ENCODE results near the gene OCA2.

DNA sequence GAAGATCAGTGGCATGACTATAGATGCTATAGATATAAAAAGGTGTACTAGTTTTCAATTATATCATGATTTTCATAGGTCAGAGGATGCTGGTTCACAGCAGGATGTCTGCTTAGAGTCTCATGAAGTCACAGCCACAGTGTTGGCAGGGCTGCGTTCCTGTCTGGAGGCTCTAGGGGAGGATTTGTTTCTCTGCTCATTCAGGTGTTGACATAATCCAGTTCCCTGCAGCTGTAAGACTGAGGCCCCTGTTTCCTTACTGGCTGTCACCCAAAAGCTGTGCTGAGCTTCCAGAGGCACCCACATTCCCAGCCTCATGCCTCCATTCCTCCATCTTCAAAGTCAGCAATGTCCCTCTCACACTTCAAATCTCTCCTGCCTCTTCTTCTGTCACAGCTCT lies 170.7 kb downstream of the OCA2 start:
- TF ChIP-seq, protein P1, sequence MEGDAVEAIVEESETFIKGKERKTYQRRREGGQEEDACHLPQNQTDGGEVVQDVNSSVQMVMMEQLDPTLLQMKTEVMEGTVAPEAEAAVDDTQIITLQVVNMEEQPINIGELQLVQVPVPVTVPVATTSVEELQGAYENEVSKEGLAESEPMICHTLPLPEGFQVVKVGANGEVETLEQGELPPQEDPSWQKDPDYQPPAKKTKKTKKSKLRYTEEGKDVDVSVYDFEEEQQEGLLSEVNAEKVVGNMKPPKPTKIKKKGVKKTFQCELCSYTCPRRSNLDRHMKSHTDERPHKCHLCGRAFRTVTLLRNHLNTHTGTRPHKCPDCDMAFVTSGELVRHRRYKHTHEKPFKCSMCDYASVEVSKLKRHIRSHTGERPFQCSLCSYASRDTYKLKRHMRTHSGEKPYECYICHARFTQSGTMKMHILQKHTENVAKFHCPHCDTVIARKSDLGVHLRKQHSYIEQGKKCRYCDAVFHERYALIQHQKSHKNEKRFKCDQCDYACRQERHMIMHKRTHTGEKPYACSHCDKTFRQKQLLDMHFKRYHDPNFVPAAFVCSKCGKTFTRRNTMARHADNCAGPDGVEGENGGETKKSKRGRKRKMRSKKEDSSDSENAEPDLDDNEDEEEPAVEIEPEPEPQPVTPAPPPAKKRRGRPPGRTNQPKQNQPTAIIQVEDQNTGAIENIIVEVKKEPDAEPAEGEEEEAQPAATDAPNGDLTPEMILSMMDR (IDR thresholded peaks at IDR 0.05; ENCODE audit: insufficient read depth, low read length) = no peak
- TF ChIP-seq POLR2AphosphoS5 (IDR thresholded peaks at IDR 0.05; ENCODE audit: low read depth) = no peak
- TF ChIP-seq GABPA (IDR thresholded peaks at IDR 0.05; ENCODE audit: low read depth) = no peak
- TF ChIP-seq REST (IDR thresholded peaks at IDR 0.05; ENCODE audit: insufficient replicate concordance, low read depth) = no peak
- TF ChIP-seq SPI1 (IDR thresholded peaks at IDR 0.05; ENCODE audit: borderline replicate concordance, low read depth) = no peak

Measured in HL-60 (cell line).